Ishikawa (cell line): ENCODE data around the gene ANKLE1.
A peak's percentile ranks its signal among the peaks of the same experiment; 100 is the strongest.

ENCODE experiments used
- CEBPB ChIP-seq: IDR thresholded peaks from 2 replicates; pipeline ENCODE4 v1.6.1; 2012
- CREB1 ChIP-seq: IDR thresholded peaks from 2 replicates; pipeline ENCODE4 v1.6.1; 2012; ENCODE audit warnings: low read depth
- EGR1 ChIP-seq: IDR thresholded peaks from 2 replicates; pipeline ENCODE4 v1.6.1; 2012
- EP300 ChIP-seq: IDR thresholded peaks from 2 replicates; pipeline ENCODE4 v1.6.1; 2012; ENCODE audit warnings: borderline replicate concordance
- FOXM1 ChIP-seq: IDR thresholded peaks from 2 replicates; pipeline ENCODE4 v1.6.1; 2012; ENCODE audit warnings: low read depth, borderline replicate concordance
- NFIC ChIP-seq: IDR thresholded peaks from 2 replicates; pipeline ENCODE4 v1.6.1; 2012
- RAD21 ChIP-seq: IDR thresholded peaks from 2 replicates; pipeline ENCODE4 v1.6.1; 2012; ENCODE audit warnings: low read depth
- TAF1 ChIP-seq: IDR thresholded peaks from 2 replicates; pipeline ENCODE4 v1.6.1; 2012; ENCODE audit warnings: low read depth, mild to moderate bottlenecking
- TCF12 ChIP-seq: IDR thresholded peaks from 2 replicates; pipeline ENCODE4 v1.6.1; 2012; ENCODE audit warnings: low read depth
- TEAD4 ChIP-seq: IDR thresholded peaks from 2 replicates; pipeline ENCODE4 v1.6.1; 2012
- YY1 ChIP-seq: IDR thresholded peaks from 2 replicates; pipeline ENCODE4 v1.6.1; 2012; ENCODE audit warnings: low read depth
- ZBTB7A ChIP-seq: IDR thresholded peaks from 2 replicates; pipeline ENCODE4 v1.6.1; 2012; ENCODE audit warnings: low read depth
- TF ChIP-seq, protein P1 (sequence below): IDR thresholded peaks from 2 replicates; pipeline ENCODE4 v1.6.1; 2012; ENCODE audit warnings: low read depth, mild to moderate bottlenecking
- TF ChIP-seq, protein P2 (sequence below): IDR thresholded peaks from 2 replicates; pipeline ENCODE4 v1.6.1; 2012
- TF ChIP-seq, protein P3 (sequence below): IDR thresholded peaks from 2 replicates; pipeline ENCODE4 v1.6.1; 2012

Gene ANKLE1

DNA sequence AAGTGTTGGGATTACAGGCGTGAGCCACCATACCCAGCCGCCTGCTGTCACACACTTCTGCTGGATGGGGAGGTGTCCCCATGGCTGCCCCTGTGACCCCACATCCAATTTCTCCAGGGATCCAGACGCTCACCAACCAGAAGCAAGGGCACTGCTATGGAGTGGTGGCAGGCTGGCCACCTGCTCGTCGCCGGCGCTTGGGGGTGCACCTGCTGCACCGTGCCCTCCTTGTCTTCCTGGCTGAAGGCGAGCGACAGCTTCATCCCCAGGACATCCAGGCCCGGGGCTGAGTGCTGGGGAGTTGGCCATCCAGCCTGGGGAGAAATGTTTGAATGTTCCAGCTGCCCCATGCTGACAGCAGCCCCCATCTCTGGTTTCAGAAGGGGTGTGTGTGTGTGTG, 4.6 kb downstream of the ANKLE1 start:
- TF ChIP-seq CREB1 = no peak
- TF ChIP-seq YY1 = no peak
- TF ChIP-seq TEAD4 = no peak
- TF ChIP-seq, protein P1, sequence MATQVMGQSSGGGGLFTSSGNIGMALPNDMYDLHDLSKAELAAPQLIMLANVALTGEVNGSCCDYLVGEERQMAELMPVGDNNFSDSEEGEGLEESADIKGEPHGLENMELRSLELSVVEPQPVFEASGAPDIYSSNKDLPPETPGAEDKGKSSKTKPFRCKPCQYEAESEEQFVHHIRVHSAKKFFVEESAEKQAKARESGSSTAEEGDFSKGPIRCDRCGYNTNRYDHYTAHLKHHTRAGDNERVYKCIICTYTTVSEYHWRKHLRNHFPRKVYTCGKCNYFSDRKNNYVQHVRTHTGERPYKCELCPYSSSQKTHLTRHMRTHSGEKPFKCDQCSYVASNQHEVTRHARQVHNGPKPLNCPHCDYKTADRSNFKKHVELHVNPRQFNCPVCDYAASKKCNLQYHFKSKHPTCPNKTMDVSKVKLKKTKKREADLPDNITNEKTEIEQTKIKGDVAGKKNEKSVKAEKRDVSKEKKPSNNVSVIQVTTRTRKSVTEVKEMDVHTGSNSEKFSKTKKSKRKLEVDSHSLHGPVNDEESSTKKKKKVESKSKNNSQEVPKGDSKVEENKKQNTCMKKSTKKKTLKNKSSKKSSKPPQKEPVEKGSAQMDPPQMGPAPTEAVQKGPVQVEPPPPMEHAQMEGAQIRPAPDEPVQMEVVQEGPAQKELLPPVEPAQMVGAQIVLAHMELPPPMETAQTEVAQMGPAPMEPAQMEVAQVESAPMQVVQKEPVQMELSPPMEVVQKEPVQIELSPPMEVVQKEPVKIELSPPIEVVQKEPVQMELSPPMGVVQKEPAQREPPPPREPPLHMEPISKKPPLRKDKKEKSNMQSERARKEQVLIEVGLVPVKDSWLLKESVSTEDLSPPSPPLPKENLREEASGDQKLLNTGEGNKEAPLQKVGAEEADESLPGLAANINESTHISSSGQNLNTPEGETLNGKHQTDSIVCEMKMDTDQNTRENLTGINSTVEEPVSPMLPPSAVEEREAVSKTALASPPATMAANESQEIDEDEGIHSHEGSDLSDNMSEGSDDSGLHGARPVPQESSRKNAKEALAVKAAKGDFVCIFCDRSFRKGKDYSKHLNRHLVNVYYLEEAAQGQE = no peak
- TF ChIP-seq, protein P2, sequence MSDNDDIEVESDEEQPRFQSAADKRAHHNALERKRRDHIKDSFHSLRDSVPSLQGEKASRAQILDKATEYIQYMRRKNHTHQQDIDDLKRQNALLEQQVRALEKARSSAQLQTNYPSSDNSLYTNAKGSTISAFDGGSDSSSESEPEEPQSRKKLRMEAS = no peak

DNA sequence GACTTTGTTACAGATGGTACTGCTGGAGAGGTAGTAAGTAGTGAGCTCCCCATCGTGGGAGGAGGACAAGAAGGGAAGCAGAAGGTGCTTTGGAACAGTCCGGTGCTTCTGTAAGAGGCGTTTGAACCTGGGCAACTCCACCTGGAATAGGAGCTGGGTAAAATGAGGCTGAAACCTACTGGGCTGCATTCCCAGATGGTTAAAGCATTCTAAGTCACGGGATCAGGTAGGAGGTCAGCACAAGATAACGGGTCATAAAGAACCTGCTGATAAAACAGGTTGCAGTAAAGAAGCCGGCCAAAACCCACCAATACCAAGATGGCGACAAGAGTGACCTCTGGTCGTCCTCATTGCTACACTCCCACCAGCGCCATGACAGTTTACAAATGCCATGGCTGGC, 5.1 kb downstream of the ANKLE1 start:
- TF ChIP-seq TEAD4 = no peak
- no peak for TF ChIP-seq FOXM1
- TF ChIP-seq CREB1 = no peak
- no peak for TF ChIP-seq RAD21
- TF ChIP-seq NFIC = no peak
- TF ChIP-seq EP300 = no peak
- TF ChIP-seq, protein P3, sequence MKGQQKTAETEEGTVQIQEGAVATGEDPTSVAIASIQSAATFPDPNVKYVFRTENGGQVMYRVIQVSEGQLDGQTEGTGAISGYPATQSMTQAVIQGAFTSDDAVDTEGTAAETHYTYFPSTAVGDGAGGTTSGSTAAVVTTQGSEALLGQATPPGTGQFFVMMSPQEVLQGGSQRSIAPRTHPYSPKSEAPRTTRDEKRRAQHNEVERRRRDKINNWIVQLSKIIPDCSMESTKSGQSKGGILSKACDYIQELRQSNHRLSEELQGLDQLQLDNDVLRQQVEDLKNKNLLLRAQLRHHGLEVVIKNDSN = no peak
- TF ChIP-seq TAF1 = no peak
- TF ChIP-seq, protein P2 = no peak

DNA sequence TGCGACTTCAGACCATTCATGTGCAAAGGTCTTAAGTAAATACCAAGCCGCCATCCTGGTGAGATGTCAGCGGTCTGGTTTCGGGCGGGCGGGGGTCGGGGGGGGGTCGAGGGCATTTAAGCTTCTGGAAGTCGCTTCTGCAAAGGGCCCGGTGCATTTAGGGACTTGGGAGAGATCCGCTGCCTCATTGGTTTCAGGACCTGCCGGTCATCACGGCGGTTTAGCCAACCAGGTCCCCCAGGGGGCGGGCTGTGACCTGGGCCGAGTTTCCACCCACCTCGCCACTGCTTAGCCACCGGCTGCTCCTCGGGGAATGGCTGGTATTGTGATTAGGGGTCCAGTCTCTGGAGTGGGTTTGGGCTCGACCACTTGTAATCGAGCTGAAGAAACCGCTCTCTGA, 7.8 kb downstream of the ANKLE1 start:
- TF ChIP-seq, protein P3 = no peak

DNA sequence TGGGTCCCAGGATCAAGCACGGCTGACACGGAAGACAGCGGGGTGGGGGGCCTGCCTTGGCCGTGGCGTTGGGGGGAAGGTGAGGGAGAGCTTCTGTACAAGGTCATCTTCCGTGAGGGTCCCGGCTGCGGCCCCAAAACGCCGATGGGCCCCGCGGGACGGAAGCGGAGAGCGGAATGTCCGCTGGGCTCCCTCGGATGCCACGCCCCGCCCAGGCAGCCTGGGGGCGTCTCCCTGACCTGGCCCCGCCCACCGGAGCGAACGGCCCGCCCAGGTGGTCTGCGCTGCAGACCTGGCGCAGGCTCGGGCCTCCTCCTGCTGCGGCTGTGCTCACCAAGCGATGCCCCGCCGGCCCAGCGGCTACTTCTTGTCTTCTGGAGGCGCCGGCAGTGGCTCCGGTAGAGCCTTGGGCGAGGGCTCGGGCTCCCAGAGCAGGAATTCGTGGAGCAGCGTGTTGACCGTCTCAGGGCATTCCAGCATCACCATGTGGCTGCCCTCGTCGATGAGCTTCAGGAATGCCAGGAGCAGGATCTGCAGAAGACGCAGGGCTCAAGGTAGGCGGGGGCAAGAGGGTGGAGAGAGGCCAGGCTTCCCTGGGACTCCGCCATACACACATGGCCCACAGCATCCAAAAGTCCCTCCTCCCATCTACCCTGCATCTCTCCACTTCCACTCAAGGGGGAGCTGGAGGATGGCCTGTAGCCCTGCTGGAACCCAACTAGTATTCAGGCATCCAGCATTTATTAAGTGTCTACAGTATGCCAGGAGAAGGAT, 10.8 kb downstream of the ANKLE1 start:
- TF ChIP-seq, protein P2 = peak; percentile 92
- TF ChIP-seq, protein P1 = no peak
- TF ChIP-seq TCF12 (peak; percentile 34; the same call in 1 of the 2 replicates), TAF1 (peak; percentile 63; the same call in 1 of the 2 replicates), EGR1 (no peak), CEBPB (no peak), EP300 (no peak), TEAD4 (peak; percentile 59), NFIC (peak; percentile 21; the same call in 1 of the 2 replicates), CREB1 (no peak), RAD21 (peak; percentile 82), YY1 (peak; percentile 55), ZBTB7A (peak; percentile 84), FOXM1 (no peak)
- TF ChIP-seq, protein P3 = peak; percentile 3; the same call in 1 of the 2 replicates

DNA sequence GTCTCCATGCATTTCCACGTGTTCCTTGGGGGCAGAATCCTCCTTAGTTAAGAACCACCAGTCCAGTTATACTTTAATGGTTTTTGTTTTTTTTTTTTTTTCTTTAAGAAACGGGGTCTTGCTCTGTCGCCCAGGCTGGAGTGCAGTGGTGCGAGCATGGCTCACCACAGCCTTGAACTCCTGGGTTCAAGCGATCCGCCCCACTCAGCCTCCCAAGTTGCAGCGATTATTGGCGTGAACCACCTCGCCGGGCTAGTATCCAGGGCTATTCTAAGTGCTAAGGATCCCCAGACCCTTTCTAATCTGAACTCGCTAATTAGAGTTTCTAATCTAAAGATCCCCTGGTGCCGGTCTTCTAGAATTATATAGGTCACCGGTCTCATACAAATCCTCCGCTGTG, 11.9 kb downstream of the ANKLE1 start:
- no peak for TF ChIP-seq FOXM1
- TF ChIP-seq TCF12 = no peak
- TF ChIP-seq RAD21 = no peak
- TF ChIP-seq, protein P1 = no peak
- no peak for TF ChIP-seq ZBTB7A
- no peak for TF ChIP-seq YY1
